PC-9 (cell line): ENCODE measurements around the gene PRRG3.

Experiments
- CTCF ChIP-seq: fragments of 200-600 bp; sonication (generic); conservative IDR thresholded peaks from 2 replicates; pipeline ENCODE4 v1.6.1; 2017; ENCODE audit warnings: mixed run types, antibody characterized with exemption, mild to moderate bottlenecking, moderate library complexity
- EZH2 ChIP-seq: fragments of 200-600 bp; sonication (generic); IDR thresholded peaks from 2 replicates; pipeline ENCODE4 v1.8.0; 2017; ENCODE audit warnings: antibody characterized with exemption, low read depth

- TF ChIP-seq CTCF (no peak), EZH2 (no peak)
Observed at GRCh38 chrX:151722241-151722846, 27.1 kb downstream of the PRRG3 start.
